ENCODE data around the gene VAV3.
"Not testable (repeated sequence)": the region's sequence is repeated elsewhere in the genome, so short reads cannot be mapped to it uniquely, and the experiment has no call there.

The VAV3 gene

DNA sequence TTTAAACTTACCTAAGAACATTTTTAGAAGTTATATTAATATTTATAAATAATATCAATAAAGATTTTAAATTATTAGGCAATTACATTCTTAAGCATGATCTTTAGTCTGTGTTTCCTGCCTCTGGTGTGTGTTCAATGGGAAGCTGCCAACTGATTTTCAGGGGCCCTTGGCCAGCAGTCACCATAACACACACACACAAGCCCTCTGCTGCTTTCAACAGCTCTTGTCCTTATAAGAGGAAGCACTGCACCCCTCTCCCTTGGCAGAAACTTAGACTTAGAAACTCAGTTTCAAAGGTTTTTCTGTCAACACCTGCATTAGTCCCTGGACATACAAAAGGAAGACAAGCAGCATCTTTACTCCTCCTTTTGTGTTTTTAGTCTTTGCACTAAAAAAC, 81.4 kb downstream of the VAV3 start:
- no peak for DNase-seq (ENCODE audit: low spot score)

DNA sequence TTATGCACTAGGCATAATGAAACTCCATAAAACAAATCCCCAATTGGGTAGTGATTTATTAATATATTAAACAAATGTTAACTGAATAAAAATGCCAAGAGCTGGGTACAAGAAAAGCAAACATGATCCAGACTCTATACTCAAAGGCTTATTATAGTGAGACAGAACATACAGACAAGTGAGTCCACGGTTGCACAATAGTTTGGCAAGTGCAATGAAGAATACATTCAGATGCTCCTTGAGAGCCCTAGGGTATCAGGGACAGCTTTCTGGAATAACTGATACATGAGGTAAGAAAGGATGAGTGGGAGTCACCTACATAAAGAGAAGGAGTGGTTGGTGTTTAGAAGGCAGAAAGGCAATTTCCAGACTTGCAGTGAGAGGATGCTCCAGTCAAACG, 85.1 kb downstream of the VAV3 start:
- DNase-seq (ENCODE audit: low spot score) = no peak

DNA sequence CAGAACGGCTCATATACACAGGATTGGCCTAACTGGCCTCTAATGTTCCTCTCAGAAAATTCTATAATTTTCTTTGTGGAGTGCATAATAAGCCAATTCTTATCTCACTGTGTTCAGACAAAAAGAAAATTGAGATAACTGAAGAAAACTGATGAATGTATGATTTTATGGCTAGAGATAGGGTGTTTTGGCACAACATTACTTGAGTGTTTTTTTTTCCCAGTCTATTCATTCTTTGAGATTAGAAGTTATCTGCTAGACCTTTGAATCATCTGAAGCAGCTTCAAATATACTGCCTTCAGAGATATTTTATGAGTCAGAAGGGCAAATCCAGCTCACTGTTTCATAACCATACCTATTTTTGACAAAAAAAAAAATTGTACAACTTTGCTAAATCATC, 85.6 kb downstream of the VAV3 start:
- peak; percentile 10 for DNase-seq (ENCODE audit: low spot score)

DNA sequence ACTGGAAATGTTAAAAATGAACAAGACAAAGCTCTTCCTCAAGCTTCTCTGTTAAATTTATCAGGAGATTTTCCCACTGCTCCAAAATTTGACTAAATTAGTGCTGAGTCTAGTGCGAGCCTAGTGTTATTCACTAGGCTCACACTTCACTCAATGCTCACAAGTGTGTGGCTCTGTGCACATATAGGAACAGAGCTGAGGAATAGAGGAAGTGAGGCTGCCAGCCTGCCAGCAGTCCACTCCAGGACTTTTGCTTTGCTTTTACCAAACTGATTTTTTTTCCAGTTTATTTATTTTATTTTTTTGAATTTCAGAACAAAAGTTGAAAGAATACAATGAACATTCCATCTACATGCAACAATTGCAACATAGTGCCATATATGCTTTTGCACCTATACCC, 87.2 kb downstream of the VAV3 start:
- DNase-seq (ENCODE audit: low spot score) = no peak

DNA sequence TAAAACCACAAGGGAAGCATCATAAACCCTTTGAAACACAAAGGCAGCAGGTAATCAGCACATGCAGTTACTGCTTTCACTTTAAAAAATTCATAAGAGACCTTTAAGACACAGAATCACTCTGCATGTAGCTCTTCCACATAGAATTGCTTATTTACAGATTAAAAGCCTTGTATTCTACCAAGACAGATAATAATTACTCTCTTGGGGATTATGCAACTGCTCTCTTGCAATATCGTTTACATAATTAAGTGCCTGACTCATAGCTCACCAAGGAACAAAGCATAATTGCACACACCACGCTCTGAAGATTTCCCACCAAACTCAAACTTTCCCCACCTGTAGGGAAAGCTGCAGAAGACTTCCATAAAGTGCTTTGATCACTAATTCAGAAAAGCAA, 87.9 kb downstream of the VAV3 start:
- DNase-seq (ENCODE audit: low spot score) = peak; percentile 49

DNA sequence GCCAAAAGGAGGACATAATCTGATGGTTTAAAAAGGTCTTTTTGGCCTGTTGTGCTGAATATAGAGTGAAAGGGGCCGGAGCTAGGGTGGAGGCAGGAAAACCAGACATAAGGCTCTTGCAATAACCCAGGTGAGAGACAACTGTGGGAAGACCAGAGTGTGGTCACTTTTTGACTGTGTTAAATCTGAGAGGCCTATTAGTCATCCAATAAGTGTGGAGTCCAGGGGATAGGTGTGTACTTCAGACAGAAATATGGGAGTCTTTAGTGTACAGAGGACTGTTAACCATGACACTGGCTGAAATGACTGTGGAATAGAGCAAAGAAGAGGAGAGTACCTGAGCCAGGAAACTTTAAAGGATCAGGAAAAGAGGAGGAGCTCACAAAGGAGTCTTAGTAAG, 89.3 kb downstream of the VAV3 start:
- DNase-seq (ENCODE audit: low spot score) = no peak

DNA sequence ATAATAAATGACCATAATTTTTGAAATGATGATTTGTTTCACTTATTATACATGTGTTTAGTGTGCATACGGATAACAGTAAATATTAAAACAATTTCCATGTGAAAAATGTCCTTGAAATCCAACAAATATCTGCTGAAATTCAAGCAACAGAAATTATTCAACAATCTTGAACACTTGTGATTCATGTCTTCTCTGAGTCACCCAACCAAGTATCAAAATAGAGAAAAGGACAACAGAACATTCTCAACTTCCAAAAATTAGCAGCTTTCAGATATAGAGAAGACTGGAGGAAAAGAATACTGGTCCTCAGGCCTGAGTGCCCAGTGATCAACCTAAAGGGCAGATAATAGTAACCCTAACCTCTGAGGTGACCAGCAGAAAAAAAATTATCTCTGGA, 90.8 kb downstream of the VAV3 start:
- DNase-seq (ENCODE audit: low spot score) = no peak

DNA sequence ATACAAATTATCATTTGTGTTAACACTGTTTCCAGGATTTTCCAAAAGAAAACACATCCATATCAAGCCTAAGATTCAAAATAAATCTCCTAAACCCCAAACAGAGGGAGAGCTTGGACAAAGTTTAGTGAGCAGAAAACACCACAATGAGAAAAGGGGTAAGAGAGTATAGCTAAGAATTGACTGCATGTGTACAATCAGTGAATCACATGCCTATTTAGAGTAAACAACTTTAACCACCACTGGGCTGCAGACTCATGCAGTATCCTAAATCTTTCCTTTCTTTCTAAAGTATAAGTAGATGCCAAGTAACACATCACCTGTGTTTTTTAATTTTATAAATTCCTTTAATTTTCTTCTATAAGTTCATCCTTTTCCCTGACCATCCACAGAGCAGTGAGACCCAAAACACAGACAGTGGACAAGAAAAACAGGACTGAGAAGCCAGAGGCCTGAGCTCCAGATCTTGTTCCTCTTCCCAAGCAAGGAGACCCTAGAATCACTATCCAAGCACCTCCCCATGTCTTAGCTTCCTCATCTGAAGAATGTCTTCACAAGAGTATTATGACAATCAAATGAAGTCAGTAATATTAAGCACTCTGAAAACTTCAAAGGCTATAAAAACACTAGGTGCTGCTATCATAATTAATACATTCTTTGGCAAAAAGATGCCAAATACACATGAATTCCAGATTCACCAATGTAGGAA, 93.1 kb downstream of the VAV3 start:
- no peak for DNase-seq (ENCODE audit: low spot score)

DNA sequence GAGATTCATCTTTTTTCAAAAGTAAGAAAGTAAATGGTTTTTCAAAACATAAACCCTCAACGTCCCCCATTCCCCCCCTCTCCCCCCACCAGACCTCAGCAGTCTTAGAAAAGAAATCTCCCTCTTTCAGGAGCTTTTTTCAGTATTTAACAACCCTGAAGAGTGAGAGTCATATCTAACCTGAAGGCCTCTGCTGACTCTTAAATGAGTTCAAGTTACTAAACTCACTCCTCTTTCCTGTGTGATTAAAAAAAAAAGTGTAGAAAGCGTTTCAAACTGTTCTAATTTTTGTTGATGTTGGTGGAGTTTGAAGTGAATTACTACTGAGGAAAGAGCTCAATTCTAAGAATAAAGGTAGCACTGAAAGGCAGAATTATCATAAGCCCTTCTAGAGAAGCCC, 93.7 kb downstream of the VAV3 start:
- DNase-seq (ENCODE audit: low spot score) = no peak

DNA sequence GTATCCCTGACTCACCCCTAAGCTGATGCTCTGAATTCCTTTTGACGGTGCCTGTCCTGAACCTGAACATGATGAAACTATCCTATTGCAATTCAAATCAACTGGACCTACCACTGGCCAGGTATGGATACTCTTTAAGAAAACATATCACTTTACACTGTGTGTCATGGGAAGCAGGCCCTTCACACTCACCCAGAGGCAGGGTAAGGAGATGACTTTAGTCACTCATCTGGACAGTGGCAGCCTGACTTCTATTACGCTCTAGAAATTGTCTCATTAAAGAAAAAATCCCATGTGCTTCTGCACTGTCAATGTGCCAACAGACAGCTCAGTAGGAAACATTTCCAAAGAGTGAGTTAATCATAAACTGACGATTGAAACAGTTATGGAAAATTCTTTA, 94.3 kb downstream of the VAV3 start:
- no peak for DNase-seq (ENCODE audit: low spot score)

DNA sequence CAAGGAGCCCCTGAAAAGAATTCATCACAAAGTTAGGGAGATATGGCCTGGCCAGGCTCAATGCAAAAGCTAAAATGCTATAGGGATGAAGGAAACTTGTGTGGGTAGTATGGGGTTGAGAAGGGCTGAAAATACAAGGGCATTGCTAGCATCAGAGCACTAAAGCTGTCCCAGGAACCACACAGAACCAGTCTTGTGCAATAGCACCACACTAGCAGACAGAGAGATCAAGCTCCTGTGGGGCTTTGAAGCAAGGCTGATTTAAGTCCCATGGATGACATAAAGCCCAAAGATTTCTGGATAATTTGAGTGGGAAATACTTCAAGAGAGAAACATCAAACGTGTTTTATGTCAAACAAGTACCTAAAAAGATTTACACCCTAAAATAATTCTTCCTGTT, 97.1 kb downstream of the VAV3 start:
- DNase-seq (ENCODE audit: low spot score) = no peak

DNA sequence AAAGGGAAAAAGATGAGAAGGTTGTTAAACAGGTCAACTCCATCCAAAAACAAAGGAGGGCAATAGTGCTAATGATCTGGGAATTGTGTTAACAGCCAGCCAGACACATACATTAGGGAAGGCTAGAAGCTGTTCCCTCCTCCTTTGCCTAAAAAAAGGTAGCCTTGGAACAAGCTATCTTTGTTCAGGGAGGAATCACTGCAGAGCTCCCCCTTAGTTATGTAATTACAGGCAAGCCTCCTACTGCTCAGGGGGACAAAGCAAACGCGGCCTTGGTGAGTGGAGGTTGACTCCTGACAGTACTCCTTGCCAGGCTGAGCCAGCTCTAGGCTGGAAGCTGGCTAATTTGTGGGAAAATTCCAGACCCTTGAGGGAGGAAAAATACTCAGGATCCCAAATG, 97.6 kb downstream of the VAV3 start:
- no peak for DNase-seq (ENCODE audit: low spot score)

DNA sequence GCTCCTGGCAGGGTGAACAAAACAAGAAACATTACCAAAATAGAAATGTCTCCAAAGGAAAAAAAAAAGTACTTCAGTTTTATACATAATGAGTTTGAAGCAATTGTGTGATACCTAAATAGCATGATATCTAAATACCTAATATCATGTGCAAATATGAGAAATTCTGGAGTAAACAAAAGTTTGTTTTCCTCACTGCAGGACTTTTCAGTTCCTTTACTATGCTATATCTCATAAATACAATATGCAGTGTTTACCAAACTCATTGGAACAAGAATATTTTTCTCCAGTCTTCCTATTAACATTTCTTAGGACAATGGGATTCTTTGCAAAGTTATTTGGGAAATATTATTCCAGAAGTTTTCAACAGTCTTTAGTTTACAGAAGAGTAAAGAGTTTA, 98.1 kb downstream of the VAV3 start:
- no peak for DNase-seq (ENCODE audit: low spot score)

DNA sequence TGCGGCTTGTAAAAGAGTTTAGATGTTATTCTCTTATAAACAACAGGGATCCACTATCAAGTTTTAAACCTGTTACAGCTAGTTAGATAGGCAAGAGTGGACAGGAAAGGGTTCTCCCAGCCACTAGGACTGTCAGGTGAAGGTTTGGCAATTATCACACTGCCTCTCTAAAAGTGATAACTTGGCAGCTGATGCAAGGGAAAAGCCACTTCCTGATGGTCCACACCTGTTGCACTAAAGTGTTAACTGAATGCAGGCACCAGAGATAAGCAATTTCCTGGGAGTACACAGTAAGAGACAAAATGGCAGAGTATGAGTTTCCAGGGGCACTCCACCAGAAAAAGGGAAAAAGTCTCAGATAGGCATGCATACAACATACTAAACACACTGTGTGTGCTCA, 99.4 kb downstream of the VAV3 start:
- DNase-seq (ENCODE audit: low spot score) = no peak

DNA sequence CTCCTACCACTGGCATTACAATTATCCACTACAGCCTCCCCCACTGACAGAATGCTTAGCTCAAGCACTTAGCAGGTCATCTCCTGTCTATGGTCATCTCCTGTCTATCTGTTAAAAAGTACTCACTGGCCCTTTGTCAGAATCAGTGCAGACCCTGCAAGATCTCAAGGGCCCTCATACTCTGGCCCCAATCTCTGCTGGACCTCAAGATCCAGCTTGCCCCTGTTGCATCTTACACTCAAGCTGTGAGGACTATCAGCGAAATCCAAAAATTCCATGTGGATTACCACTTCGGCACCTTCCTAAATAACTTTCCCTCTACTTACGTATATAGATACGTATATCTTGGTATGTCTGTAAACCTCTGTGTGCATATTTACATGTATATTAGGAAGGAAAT, 101.6 kb downstream of the VAV3 start:
- DNase-seq (ENCODE audit: low spot score) = no peak

DNA sequence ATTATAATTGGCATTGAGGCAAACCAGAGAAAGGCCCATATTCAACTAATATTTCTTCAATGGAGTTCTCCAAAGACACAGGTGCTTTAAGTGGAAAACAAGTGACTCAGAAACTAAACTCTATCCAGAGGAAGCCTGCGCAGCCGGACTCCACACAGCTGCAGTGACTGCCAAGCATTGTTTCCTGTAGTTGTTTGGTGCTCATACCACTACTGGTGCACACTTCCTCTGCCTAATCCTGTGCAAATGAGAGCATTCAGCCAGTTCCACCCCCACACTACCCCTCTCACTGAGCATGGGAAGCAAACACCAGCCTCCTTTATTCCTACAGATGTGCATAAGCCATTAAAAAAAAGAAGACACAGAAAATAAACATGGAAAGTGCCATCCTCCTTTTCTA, 102.9 kb downstream of the VAV3 start:
- no peak for DNase-seq (ENCODE audit: low spot score)

DNA sequence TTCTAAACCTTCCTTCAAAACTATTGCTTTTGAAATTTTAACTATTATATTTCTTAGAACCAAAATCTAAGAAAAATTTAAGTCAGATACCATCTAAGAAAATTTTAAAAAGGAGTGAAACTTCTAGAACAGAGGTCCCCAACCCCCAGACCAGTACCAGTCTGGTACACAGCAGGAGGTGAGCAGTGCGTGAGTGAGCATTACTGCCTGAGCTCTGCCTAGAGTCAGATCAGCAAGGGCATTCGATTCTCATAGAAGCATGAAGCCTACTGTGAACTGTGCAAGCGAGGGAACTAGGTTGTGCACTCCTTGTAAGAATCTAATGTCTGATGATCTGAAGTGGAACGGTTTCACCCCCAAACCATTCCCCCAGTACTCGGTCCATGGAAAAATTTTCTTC, 106.7 kb downstream of the VAV3 start:
- no peak for DNase-seq (ENCODE audit: low spot score)

DNA sequence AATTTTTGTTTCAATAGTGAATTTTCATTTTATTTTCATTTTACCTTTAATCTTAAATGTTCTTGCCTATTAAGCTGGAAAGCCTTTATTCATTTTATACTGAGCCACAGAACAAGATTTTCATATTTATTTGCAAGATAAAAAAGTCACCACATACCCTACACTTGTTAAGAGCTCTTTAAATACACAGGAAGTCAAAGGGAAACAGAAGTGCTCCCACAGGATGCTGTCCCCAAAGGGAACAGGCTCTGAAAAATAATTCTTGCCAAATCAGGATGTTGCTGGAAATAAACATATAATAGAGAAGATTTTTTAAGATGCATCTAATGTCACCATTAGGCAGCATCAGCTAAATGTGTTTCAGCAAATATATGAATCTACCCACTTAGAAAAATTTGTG, 113.6 kb downstream of the VAV3 start:
- DNase-seq (ENCODE audit: low spot score) = no peak

DNA sequence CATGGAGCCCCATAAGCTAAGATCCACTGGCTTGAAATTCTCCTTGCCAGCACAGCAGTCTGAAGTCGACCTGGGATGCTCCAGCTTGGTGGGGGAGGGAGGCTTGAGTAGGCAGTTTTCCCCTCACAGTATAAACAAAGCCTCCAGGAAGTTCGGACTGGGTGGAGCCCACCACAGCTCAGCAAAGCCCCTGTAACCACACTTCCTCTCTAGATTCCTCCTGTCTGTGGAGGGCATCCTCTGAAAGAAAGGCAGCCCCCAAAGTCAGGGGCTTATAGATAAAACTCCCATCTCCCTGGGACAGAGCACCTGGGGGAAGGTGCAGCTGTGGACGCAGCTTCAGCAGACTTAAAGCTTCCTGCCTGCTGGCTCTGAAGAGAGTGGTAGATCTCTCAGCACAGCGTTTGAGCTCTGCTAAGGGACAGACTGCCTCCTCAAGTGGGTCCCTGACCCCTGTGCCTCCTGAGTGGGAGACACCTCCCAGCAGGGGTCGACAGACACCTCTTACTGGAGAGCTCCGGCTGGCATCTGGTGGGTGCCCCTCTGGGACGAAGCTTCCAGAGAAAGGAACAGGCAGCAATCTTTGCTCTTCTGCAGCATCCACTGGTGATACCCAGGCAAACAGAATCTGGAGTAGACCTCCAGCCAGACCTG, 120.3 kb downstream of the VAV3 start:
- DNase-seq (ENCODE audit: low spot score) = not testable (repeated sequence)

DNA sequence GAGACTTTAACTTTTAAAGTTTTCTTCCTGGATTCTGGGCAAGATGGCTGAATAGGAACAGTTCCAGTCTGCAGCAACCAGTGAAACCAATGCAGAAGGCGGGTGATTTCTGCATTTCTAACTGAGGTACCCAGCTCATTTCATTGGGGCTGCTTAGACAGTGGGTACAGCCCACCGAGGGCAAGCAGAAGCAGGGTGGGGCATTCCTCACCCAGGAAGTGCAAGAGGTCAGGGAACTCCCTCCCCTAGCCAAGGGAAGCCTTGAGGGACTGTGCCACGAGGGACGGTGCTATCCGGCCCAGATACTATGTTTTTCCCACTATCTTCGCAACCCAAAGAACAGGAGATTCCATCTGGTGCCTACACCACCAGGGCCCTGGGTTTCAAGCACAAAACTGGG, 121.0 kb downstream of the VAV3 start:
- DNase-seq (ENCODE audit: low spot score) = no peak

DNA sequence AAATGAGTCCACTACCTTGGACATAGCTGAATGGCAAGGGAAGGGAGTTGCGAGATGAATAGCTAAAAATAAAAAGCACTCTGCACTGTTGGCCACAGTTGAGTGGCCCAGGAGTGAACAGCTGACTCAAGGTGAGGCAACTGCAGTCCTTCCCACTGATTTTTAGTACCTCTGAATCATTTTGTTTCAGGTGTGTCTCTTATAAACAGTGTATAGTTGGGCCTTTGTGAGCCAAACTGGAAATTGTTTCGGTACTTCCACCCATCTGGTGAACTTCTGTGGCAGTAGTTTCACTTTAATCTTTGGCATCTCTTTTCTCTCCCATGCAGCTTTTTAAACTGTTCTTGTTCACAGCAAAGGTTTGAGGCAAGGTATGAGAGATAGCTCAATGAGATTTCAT, 122.7 kb downstream of the VAV3 start:
- no peak for DNase-seq (ENCODE audit: low spot score)

DNA sequence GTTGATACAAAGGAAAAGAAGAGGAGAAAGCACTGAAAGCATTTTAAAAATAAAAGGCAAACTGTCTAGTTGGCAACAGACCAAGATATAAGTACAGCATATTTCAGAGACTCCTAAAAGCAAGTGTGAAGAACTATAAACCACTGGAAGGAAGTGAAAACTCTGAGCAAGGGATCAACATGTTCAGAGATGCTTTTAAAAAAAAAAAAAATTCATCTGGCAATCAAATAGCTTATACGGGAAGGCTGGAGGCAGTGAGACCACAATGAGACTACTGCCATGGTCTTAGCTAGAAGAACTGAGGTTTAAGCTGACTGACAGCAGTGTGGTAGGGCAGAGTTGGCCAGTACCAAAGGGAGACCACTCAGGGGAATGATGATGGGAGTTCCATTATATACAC, 124.3 kb downstream of the VAV3 start:
- no peak for DNase-seq (ENCODE audit: low spot score)

DNA sequence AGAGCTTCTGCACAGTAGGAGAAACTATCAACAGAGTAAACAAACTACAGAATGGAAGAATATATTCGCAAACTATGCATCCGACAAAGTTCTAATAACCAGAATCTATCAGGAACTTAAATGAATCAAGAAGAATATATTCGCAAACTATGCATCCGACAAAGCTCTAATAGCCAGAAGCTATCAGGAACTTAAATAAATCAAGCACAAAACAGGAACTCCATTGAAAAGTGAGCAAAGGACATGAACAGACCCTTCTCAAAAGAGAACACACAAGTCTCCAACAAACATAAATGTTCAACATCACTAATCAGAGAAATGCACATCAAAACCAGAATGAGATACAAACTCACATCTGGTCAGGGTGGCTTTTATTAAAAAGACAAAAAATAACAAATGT, 126.9 kb downstream of the VAV3 start:
- DNase-seq (ENCODE audit: low spot score) = no peak

DNA sequence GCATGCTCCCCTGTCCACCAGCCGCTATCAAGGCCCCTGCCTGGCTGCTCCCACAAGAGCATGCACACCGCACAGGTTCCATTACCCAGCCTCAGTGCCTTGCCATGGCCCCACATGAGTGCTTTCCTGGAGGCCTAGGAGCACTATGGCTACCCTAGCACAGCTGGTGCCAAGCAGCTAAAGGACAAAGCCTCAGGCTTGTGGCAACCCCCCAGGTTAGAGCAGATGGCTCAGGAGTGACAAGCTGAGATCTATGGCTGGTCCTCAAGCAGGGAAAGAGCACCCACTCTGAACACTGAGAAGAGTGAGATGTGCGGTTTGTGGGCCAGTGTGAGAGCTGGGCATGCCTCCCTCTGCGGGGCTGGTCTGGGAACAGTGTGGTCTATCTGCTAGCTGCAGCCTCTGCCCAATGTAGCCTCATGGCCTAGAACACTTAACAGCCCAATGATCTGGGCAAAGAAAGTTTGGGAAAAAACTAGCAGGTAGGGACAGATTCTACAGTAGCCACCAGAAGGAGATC, 129.8 kb downstream of the VAV3 start:
- no peak for DNase-seq (ENCODE audit: low spot score)
